ENCODE results near the gene ELMO1. TPM values are rescaled to one million over a fixed set of nuclear protein-coding genes. Genes with fewer than 3 reads are reported as not detected.

The ELMO1 gene
- total and polyA plus RNA-seq, 8 donors, result 3.0 to 20.6 (median 6.6) TPM

DNA sequence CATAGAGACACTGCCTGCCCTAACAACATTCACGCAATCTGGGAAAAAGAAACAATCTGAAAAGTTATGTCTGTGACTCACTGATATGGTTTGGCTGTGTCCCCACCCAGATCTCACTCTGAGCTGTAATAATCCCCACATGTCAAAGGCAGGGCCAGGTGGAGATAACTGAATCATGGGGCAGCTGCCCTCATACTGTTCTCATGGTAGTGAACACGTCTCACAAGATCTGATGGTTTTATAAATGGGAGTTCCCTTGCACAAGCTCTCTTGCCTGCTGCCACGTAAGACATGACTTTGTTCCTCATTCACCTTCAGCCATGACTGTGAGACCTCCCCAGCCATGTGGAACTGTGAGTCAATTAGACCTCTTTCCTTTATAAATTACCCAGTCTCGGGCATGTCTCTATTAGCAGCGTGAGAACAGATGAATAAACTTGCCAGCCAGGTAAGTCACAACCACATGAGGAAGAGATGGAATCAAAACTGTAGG is 382.8 kb downstream of the ELMO1 start:
- H3K27me3 ChIP-seq, result no peaks in the 10 kb centered on the region
- TF ChIP-seq, protein P1, sequence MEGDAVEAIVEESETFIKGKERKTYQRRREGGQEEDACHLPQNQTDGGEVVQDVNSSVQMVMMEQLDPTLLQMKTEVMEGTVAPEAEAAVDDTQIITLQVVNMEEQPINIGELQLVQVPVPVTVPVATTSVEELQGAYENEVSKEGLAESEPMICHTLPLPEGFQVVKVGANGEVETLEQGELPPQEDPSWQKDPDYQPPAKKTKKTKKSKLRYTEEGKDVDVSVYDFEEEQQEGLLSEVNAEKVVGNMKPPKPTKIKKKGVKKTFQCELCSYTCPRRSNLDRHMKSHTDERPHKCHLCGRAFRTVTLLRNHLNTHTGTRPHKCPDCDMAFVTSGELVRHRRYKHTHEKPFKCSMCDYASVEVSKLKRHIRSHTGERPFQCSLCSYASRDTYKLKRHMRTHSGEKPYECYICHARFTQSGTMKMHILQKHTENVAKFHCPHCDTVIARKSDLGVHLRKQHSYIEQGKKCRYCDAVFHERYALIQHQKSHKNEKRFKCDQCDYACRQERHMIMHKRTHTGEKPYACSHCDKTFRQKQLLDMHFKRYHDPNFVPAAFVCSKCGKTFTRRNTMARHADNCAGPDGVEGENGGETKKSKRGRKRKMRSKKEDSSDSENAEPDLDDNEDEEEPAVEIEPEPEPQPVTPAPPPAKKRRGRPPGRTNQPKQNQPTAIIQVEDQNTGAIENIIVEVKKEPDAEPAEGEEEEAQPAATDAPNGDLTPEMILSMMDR (IDR thresholded peaks at IDR 0.05), result no peak
- no peak for ATAC-seq
- no peak for DNase-seq
- no peak for FAIRE-seq
- no peaks in the 10 kb centered on the region for H3K4me1 ChIP-seq
- H3K9me3 ChIP-seq, result no peaks in the 10 kb centered on the region
- H3K36me3 ChIP-seq, result no peaks in the 10 kb centered on the region
- WGBS, 2 donors, result 88 to 90% methylated on average over 5 of the region's 5 CpGs
- intact Hi-C loops (cut with DNase I), result no loop called here
- H3K4me3 ChIP-seq, result no peak overlapping the region
- H3K27ac ChIP-seq, result no peak overlapping the region

DNA sequence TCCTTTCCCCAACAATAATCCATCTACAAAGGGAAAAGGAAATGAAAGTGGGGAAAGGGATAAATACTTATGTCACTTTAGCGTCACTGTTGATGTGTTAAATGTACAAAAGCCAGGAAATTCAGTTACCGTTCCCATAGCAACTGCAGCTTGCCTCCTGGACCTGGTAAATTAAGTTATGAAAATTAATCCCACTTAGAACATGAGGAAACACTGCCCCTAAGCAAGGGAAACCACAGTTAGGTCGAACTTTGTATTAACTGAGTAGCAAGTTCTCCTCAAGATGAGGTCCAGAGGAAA is 386.2 kb downstream of the ELMO1 start:
- no peaks in the 10 kb centered on the region for H3K36me3 ChIP-seq
- H3K4me1 ChIP-seq, result no peaks in the 10 kb centered on the region
- TF ChIP-seq, protein P1 (IDR thresholded peaks at IDR 0.05), result no peak
- 78 to 82% methylated on average over 3 of the region's 3 CpGs for WGBS, 2 donors
- no peaks in the 10 kb centered on the region for H3K27me3 ChIP-seq
- no peak overlapping the region for H3K27ac ChIP-seq
- H3K4me3 ChIP-seq, result no peak overlapping the region
- FAIRE-seq (no peak), DNase-seq (no peak), ATAC-seq (no peak)
- intact Hi-C loops (cut with DNase I), result no loop called here
- no peaks in the 10 kb centered on the region for H3K9me3 ChIP-seq

DNA sequence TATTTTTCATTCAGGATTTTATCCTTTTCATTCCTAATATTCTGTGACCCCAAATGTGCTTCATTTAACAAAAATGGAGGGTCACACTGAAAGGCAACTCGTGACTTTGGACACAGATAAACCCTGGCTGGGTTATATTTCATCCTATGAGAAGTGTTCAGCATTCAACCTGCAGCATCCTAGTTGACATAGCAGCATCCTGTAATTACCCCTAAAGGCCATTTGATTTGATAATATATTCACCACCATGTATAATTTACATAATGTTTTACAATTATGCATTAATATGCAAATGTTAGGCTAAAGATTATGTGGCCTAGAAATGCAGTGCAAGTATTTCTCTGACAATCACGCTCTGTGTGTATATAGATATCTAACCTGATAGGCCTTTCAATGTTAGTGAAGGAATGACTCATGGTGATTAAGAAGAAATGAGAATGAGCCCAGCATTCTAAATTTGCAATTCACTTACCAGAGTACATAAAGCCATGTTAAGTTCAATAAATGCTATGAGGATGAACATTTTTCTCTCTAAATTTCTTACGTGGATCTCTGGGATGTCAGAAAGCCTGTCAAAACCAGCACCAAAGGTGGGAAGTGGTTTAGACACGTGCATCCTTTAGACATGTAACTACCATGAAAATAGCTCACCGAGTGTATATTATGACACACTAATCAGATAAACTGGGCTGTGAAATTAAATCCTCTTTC is 386.7 kb downstream of the ELMO1 start:
- Histone ChIP-seq H3K27ac (no peak overlapping the region), H3K9me3 (no peaks in the 10 kb centered on the region), H3K4me3 (no peak overlapping the region), H3K4me1 (no peaks in the 10 kb centered on the region), H3K27me3 (no peaks in the 10 kb centered on the region), H3K36me3 (no peaks in the 10 kb centered on the region)
- ATAC-seq, result no peak
- no peak for DNase-seq
- TF ChIP-seq, protein P1 (IDR thresholded peaks at IDR 0.05), result no peak
- WGBS, 2 donors, result 80 to 82% methylated on average over 5 of the region's 5 CpGs
- FAIRE-seq, result no peak
- intact Hi-C loops (cut with DNase I), result no loop called here

DNA sequence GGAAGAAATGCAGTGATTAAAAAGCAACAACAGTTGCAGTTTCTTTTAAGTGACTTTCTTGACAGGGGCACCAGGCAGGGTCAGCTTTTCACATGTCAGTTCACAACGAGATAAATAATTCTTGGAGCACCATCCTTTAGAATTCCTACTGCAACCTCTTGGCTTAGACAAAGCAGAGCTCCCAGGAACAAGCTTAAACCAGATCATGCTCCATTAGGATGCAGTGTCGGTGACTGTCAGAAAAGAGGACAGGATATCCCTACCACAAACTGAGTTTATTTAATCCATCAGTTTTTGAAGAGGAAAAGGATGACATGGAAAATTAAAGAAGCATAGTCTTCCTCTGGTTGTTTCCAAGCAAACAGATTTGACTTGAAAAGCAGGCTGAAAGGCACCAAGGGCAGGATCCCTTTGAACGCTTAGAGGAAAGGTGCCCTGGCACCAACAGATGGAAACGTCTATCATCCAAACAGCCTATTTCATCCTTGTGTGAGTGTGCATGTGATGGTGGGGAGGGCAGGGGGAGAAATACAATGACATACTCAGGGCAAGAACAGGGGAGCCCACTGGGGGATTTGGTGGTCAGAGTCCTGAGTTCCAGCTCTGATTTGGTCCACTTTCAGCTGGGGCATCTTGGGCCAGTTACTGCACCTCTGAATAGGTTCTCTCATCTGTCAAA is 392.3 kb downstream of the ELMO1 start:
- TF ChIP-seq, protein P1 (IDR thresholded peaks at IDR 0.05), result no peak
- Histone ChIP-seq H3K27me3 (no peaks in the 10 kb centered on the region), H3K9me3 (no peaks in the 10 kb centered on the region), H3K4me1 (no peaks in the 10 kb centered on the region), H3K36me3 (no peaks in the 10 kb centered on the region), H3K27ac (no peak overlapping the region), H3K4me3 (no peak overlapping the region)
- WGBS, 2 donors, result 59 to 64% methylated on average over 4 of the region's 4 CpGs
- no peak for ATAC-seq
- intact Hi-C loops (cut with DNase I), result no loop called here
- FAIRE-seq, result no peak
- no peak for DNase-seq

All from pancreas (tissue), 10 donors.